22Rv1 (cell line): Measurements from ENCODE around the gene OPRL1.

Source experiments
- CTCF ChIP-seq: fragments of 450-650 bp; IDR thresholded peaks from 2 replicates; pipeline ENCODE4 v1.5.1; 2017; ENCODE audit warnings: mild to moderate bottlenecking
- ZFX ChIP-seq: fragments of 450-650 bp; IDR thresholded peaks from 2 replicates; pipeline ENCODE4 v1.6.1; 2017; ENCODE audit warnings: antibody characterized with exemption, borderline replicate concordance

- TF ChIP-seq CTCF, result no peak
- TF ChIP-seq ZFX, result no peak
These were observed 54.1 kb downstream of the OPRL1 start for GRCh38 chr20:64133951-64134407.
